PC-3 (cell line): Measurements from ENCODE around the gene KIAA0930. TPM values are rescaled to one million over a fixed set of nuclear protein-coding genes. Genes with fewer than 3 reads are reported as not detected.

Experiments used
- ATAC-seq: fragments of 200-7000 bp; cut with Tn5 transposase; 2 replicates; pipeline ENCODE4 v1.9.1; 2020; ENCODE audit warnings: mild to moderate bottlenecking, moderate library complexity
- BruUV-seq: library from RNA; stranded (reverse); fragments of 400-500 nt; replicated peaks from 2 replicates; lab custom pipeline; 2021; lab: Mats Ljungman, UMichigan
- CTCF ChIA-PET: fragments of 300-600 bp; sonication (Branson Sonifier 250); formaldehyde crosslinking; loops from one replicate; lab custom pipeline; 2022; ENCODE audit warnings: antibody characterized with exemption; lab: Charles Lee
- POLR2A ChIA-PET: fragments of 300-600 bp; sonication (Branson Sonifier 250); formaldehyde crosslinking; loops from one replicate; lab custom pipeline; 2022; ENCODE audit warnings: antibody characterized with exemption; ENCODE audit not compliant: unreplicated experiment; lab: Charles Lee
- DNase-seq: peaks from one replicate; pipeline ENCODE4 v3.0.0-alpha.2; 2015
- H2AFZ ChIP-seq: fragments of 300-600 bp; sonication (generic); 2 replicates; pipeline ENCODE4 v1.6.0; 2016; ENCODE audit warnings: antibody characterized with exemption, low read length
- H3F3A ChIP-seq: fragments of 300-600 bp; sonication (generic); one replicate; pipeline ENCODE4 v1.6.0; 2017; ENCODE audit warnings: antibody characterized with exemption, low read length, control low read depth, mild to moderate bottlenecking; ENCODE audit not compliant: unreplicated experiment
- H3K27ac ChIP-seq: fragments of 300-600 bp; sonication (generic); 2 replicates; pipeline ENCODE4 v1.5.1; 2016; ENCODE audit warnings: mild to moderate bottlenecking, low read length
- H3K27me3 ChIP-seq: fragments of 300-600 bp; sonication (generic); 2 replicates; pipeline ENCODE4 v1.6.1; 2016; ENCODE audit warnings: low read length, mixed read lengths
- H3K36me3 ChIP-seq: fragments of 300-600 bp; sonication (generic); 2 replicates; pipeline ENCODE4 v1.6.1; 2016; ENCODE audit warnings: low read depth, mixed run types, low read length, mixed read lengths
- H3K4me1 ChIP-seq: fragments of 300-600 bp; sonication (generic); 2 replicates; pipeline ENCODE4 v1.5.1; 2016; ENCODE audit warnings: low read length; ENCODE audit not compliant: insufficient read depth
- H3K4me2 ChIP-seq: fragments of 300-600 bp; sonication (generic); 2 replicates; pipeline ENCODE4 v1.6.0; 2016; ENCODE audit warnings: low read length
- H3K4me3 ChIP-seq: fragments of 300-600 bp; sonication (generic); 2 replicates; pipeline ENCODE4 v1.5.1; 2016; ENCODE audit warnings: mild to moderate bottlenecking, low read length, mixed read lengths
- H3K79me2 ChIP-seq: fragments of 300-600 bp; sonication (generic); 2 replicates; pipeline ENCODE4 v1.6.1; 2017; ENCODE audit warnings: low read length, mixed read lengths
- H3K9ac ChIP-seq: fragments of 300-600 bp; sonication (generic); 2 replicates; pipeline ENCODE4 v1.6.0; 2016; ENCODE audit warnings: mild to moderate bottlenecking, low read length
- H3K9me2 ChIP-seq: fragments of 300-600 bp; sonication (generic); replicated peaks from 2 replicates; pipeline ENCODE4 v1.6.1; 2016; ENCODE audit warnings: mixed run types, low read length, mixed read lengths
- H3K9me3 ChIP-seq: fragments of 300-600 bp; sonication (generic); 2 replicates; pipeline ENCODE4 v1.6.1; 2016; ENCODE audit warnings: low read length, mixed read lengths
- H4K20me1 ChIP-seq: fragments of 300-600 bp; sonication (generic); 2 replicates; pipeline ENCODE4 v1.6.1; 2016; ENCODE audit warnings: low read length, mixed read lengths
- CTCF ChIP-seq: fragments of 300-600 bp; sonication (generic); conservative IDR thresholded peaks from 2 replicates; pipeline ENCODE4 v1.5.1; 2017; ENCODE audit warnings: antibody characterized with exemption, low read depth, mild to moderate bottlenecking, low read length
- EZH2 ChIP-seq: fragments of 300-600 bp; sonication (generic); IDR thresholded peaks from one replicate; pipeline ENCODE4 v1.6.1; 2017; ENCODE audit warnings: antibody characterized with exemption, mild to moderate bottlenecking, low read length; ENCODE audit not compliant: unreplicated experiment
- EZH2phosphoT487 ChIP-seq: fragments of 300-600 bp; sonication (generic); IDR thresholded peaks from 2 replicates; pipeline ENCODE4 v1.6.1; 2018; ENCODE audit warnings: mild to moderate bottlenecking, antibody characterized with exemption, low read length, borderline replicate concordance
- intact Hi-C: fragments of 100-400 bp; cut with micrococcal nuclease; formaldehyde crosslinking; loops from 2 replicates; pipeline ENCODE4 v1.9.0; 2023
- total RNA-seq: library from RNA; depleted of rRNA; stranded (reverse); fragments of >200 nt; gene quantifications from 2 replicates; pipeline ENCODE4 v1.2.3, GENCODE V29; 2014

Gene KIAA0930
- total RNA-seq, 1 experiment from 2014 or later: 29.8 TPM

- ATAC-seq: no peak
- ChIA-PET CTCF (no interaction called here), POLR2A (no interaction called here)
- Histone ChIP-seq H3K4me1 (peaks cover 19% of the 10 kb centered on the region), H3K79me2 (peaks cover 15% of the 10 kb centered on the region), H4K20me1 (no peaks in the 10 kb centered on the region; the same call in 1 of the 2 replicates), H2AFZ (no peak overlapping the region), H3K4me3 (no peak overlapping the region), H3K9ac (no peak overlapping the region), H3K27me3 (no peaks in the 10 kb centered on the region), H3F3A (no peaks in the 10 kb centered on the region), H3K27ac (no peak overlapping the region), H3K4me2 (no peak overlapping the region), H3K9me3 (no peaks in the 10 kb centered on the region), H3K36me3 (no peaks in the 10 kb centered on the region), H3K9me2 (no peaks in the 10 kb centered on the region)
- DNase-seq: no peak
- no peak for TF ChIP-seq CTCF
- no peak for TF ChIP-seq EZH2
- TF ChIP-seq EZH2phosphoT487: no peak
- BruUV-seq: no TSS peak
- intact Hi-C loops: no loop called here
These were observed 2.4 kb downstream of the KIAA0930 start for GRCh38 chr22:45238076-45238956.

- no peaks in the 10 kb centered on the region for H3K36me3 ChIP-seq
- H3K27ac ChIP-seq: no peak overlapping the region
- no peaks in the 10 kb centered on the region for H3F3A ChIP-seq
- no peak overlapping the region for H3K9ac ChIP-seq
- DNase-seq (no peak), ATAC-seq (no peak)
- no peak overlapping the region for H2AFZ ChIP-seq
- no peaks in the 10 kb centered on the region; the same call in 1 of the 2 replicates for H4K20me1 ChIP-seq
- H3K4me2 ChIP-seq: no peak overlapping the region
- H3K27me3 ChIP-seq: no peaks in the 10 kb centered on the region
- H3K9me3 ChIP-seq: no peaks in the 10 kb centered on the region
- H3K4me3 ChIP-seq: no peak overlapping the region
- peaks cover 10% of the 10 kb centered on the region for H3K4me1 ChIP-seq
- no peaks in the 10 kb centered on the region for H3K9me2 ChIP-seq
- ChIA-PET POLR2A (no interaction called here), CTCF (no interaction called here)
- intact Hi-C loops: no loop called here
- no peak for TF ChIP-seq CTCF
- BruUV-seq: no TSS peak
- peaks cover 15% of the 10 kb centered on the region for H3K79me2 ChIP-seq
These were observed 3.4 kb downstream of the KIAA0930 start for GRCh38 chr22:45237065-45237990.
